ENCODE measurements around the gene TMEM184B. TPM values are rescaled to one million over a fixed set of nuclear protein-coding genes. Genes with fewer than 3 reads are reported as not detected.

The TMEM184B gene
- total and polyA plus RNA-seq, 10 of the 15 experiments (the other 5 are each of a cell fraction or from before 2014, with no cell fraction given): 0.56 to 22.4 (median 7.9) TPM

GRCh38 chr22:38204784-38205183 is 68.0 kb downstream of the TMEM184B start (continued):
- TF ChIP-seq CUX1 (IDR thresholded peaks at IDR 0.05; ENCODE audit: insufficient replicate concordance, low read depth, low read length) (no peak), NR2C1 (IDR thresholded peaks at IDR 0.05) (no peak), ESRRA (IDR thresholded peaks at IDR 0.05; ENCODE audit: low read length) (no peak), MAX (IDR thresholded peaks at IDR 0.05; ENCODE audit: low read depth, low read length) (peak; percentile 36; the same call in 1 of the 2 replicates), ZBTB40 (IDR thresholded peaks at IDR 0.05; ENCODE audit: borderline replicate concordance) (no peak), TCF12 (IDR thresholded peaks at IDR 0.05; ENCODE audit: low read depth, low read length) (peak; percentile 90), MLLT1 (IDR thresholded peaks at IDR 0.05) (peak; percentile 88), BHLHE40 (IDR thresholded peaks at IDR 0.05; ENCODE audit: borderline replicate concordance in 1 of 2, low read depth in 2 of 2, low read length in 1 of 2) (peak; percentile 46 to 57)

All from GM12878 (cell line).